K562 (cell line): ENCODE measurements around the gene SULT2B1. TPM values are rescaled to one million over a fixed set of nuclear protein-coding genes. Genes with fewer than 3 reads are reported as not detected.

ENCODE experiments used
- CBFA2T2 ChIP-seq: fragments of 450-650 bp; conservative IDR thresholded peaks from 2 replicates; pipeline ENCODE4 v1.6.1; 2017; ENCODE audit warnings: mild to moderate bottlenecking
- FOS ChIP-seq: IDR thresholded peaks from 3 replicates; pipeline ENCODE4 v1.6.1; 2011; ENCODE audit not compliant: insufficient read length; ENCODE audit errors: extremely low read depth
- FOXK2 ChIP-seq, 2 experiments: fragments of 450-650 bp; IDR thresholded peaks in 1 of 2; conservative IDR thresholded peaks in 1 of 2; 2 replicates each; pipeline ENCODE4 v1.6.1; 2016; ENCODE audit warnings: low read depth in 2 of 2, mild to moderate bottlenecking in 1 of 2
- JUND ChIP-seq, 2 experiments: IDR thresholded peaks; 2 replicates in 1 of 2; 3 replicates in 1 of 2; pipeline ENCODE4 v1.6.1; 2011; ENCODE audit warnings: borderline replicate concordance in 2 of 2, low read depth in 2 of 2, low read length in 2 of 2, improper control_type of control experiment in 1 of 2, missing biosample characterization in 1 of 2, missing genetic modification characterization in 1 of 2, missing genetic modification reagents in 1 of 2
- NFE2L1 ChIP-seq: fragments of 450-650 bp; IDR thresholded peaks from 2 replicates; pipeline ENCODE4 v1.6.1; 2016; ENCODE audit warnings: missing genetic modification characterization, low read depth, mild to moderate bottlenecking, missing compliant biosample characterization, moderate library complexity, borderline replicate concordance
- NR2F6 ChIP-seq: fragments of 450-650 bp; formaldehyde crosslinking; IDR thresholded peaks from 2 replicates; pipeline ENCODE4 v1.4.0; 2020; ENCODE audit warnings: mild to moderate bottlenecking
- NRF1 ChIP-seq, 2 experiments: fragments of 450-650 bp; IDR thresholded peaks in 1 of 2; conservative IDR thresholded peaks in 1 of 2; 2 replicates each; pipeline ENCODE4 v1.6.1; 2014; ENCODE audit warnings: mild to moderate bottlenecking in 2 of 2
- POLR2B ChIP-seq: fragments of 450-650 bp; IDR thresholded peaks from 2 replicates; pipeline ENCODE4 v1.6.1; 2018; ENCODE audit warnings: low read depth; ENCODE audit not compliant: partially characterized antibody
- RNF2 ChIP-seq: sonication (generic); IDR thresholded peaks from 2 replicates; pipeline ENCODE4 v1.6.1; 2016
- SAFB2 ChIP-seq: fragments of 200-400 bp; formaldehyde crosslinking; IDR thresholded peaks from 2 replicates; pipeline ENCODE4 v1.6.1; 2018; ENCODE audit warnings: borderline replicate concordance, low read length, low read depth, moderate library complexity; ENCODE audit not compliant: severe bottlenecking
- TRIM28 ChIP-seq: fragments of 450-650 bp; IDR thresholded peaks from 2 replicates; pipeline ENCODE4 v1.6.1; 2017
- ZC3H11A ChIP-seq: IDR thresholded peaks from 2 replicates; pipeline ENCODE4 v1.6.1; 2012; ENCODE audit warnings: low read depth, low read length, improper control_type of control experiment
- ZFP36 ChIP-seq: fragments of 150-350 bp; IDR thresholded peaks from 2 replicates; pipeline ENCODE4 v1.6.1; 2018; ENCODE audit warnings: low read length, low read depth; ENCODE audit not compliant: partially characterized antibody
- polyA plus RNA-seq, 8 experiments: library from polyadenylated mRNA; depleted of rRNA in 4 of 8; stranded (reverse) in 5 of 8; unstranded in 3 of 8; fragments of >200 nt; fragmentation: Nextera tagmentation in 2 of 8; fragmentation: Illumina TruSeq in 1 of 8; extraction: Ambion mirVana in 2 of 8; extraction: Trizol in 1 of 8; gene quantifications; 2 replicates each; pipeline versions ENCODE4 v1.2.1 to v1.2.3, GENCODE V29; 2011 to 2014; ENCODE audit warnings: inconsistent platforms in 1 of 8, missing spikeins in 1 of 8
- total RNA-seq, 7 experiments: library from RNA; depleted of rRNA in 6 of 7; stranded (reverse); fragments of >200 nt in 6 of 7; fragmentation: Illumina TruSeq in 2 of 7; extraction: Trizol in 2 of 7; gene quantifications; 2 replicates each; pipeline versions ENCODE4 v1.2.1 to v1.2.3, GENCODE V29; 2011 to 2021; ENCODE audit warnings: low replicate concordance in 1 of 7
- TF ChIP-seq, protein P1 (sequence below): sonication (generic); formaldehyde crosslinking; IDR thresholded peaks from 2 replicates; pipeline ENCODE4 v1.8.0; 2022; ENCODE audit warnings: missing genetic modification reagents, mild to moderate bottlenecking, moderate library complexity, borderline replicate concordance
- TF ChIP-seq, protein P2 (sequence below): sonication (generic); formaldehyde crosslinking; IDR thresholded peaks from 2 replicates; pipeline ENCODE4 v1.8.0; 2022; ENCODE audit warnings: mild to moderate bottlenecking, missing genetic modification reagents, borderline replicate concordance
- TF ChIP-seq, protein P3 (sequence below): fragments of 250-450 bp; sonication (Bioruptor Pico); IDR thresholded peaks from 2 replicates; pipeline ENCODE4 v1.4.0; 2020; ENCODE audit warnings: mild to moderate bottlenecking
- TF ChIP-seq, protein P4 (sequence below), 2 experiments: fragments of 450-650 bp; IDR thresholded peaks; 2 replicates each; pipeline ENCODE4 v1.6.1; 2018; ENCODE audit warnings: mild to moderate bottlenecking in 2 of 2, low read depth in 1 of 2; ENCODE audit not compliant: partially characterized antibody in 2 of 2

SULT2B1 gene
- total and polyA plus RNA-seq, 9 of the 15 experiments (the other 6 are each of a cell fraction or from before 2014, with no cell fraction given), result 0.09 to 0.62 (median 0.22) TPM; not detected in 2

DNA sequence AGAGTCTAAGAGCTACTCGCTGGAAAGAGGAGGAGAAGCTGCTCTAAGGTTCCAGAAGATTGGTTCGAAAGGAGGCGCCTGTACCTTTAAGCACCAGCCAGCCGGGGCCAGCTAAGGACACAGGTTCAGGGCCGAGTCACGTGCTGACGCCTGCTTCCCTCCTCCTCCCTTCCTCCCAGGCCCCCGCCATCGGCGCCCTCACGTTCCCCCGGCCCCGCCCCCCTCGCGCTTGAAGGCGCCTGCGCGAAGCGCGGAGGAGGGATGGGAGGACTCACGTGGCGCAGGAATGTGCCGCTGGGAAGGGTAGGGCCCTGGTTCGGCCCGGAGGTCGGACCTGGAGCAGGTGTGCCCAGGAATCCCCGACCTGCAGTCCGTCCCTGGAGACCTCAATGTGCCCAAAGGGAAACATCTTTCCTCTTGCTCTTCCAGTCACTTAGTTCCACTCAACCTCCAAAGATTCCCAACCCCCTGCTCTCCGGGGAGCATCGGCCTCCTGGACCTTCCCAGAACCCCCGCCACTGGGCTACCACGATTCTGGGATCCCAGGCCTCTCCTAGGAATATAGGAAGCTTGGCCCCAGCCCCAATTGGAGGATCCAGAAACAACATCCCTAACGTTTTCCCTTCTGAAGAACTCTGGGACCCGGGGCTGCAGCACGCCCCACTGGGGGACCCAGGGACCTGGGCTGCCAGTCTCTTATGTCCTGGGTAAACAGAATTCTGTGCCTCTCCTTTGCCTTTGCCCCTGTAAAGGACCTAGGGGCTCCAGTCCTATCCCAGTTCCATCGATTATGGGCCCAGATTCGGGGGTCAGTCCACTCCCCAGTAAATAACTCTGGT is 82.7 kb downstream of the SULT2B1 start (continued):
- TF ChIP-seq, protein P1, sequence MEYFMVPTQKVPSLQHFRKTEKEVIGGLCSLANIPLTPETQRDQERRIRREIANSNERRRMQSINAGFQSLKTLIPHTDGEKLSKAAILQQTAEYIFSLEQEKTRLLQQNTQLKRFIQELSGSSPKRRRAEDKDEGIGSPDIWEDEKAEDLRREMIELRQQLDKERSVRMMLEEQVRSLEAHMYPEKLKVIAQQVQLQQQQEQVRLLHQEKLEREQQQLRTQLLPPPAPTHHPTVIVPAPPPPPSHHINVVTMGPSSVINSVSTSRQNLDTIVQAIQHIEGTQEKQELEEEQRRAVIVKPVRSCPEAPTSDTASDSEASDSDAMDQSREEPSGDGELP (CRISPR knock-in tag), result peak; percentile 78
- TF ChIP-seq FOS (no peak), ZFP36 (peak; percentile 52), RNF2 (peak; percentile 93), TRIM28 (no peak), JUND (IDR thresholded peaks at IDR 0.05; ENCODE audit: borderline replicate concordance, low read depth, low read length) (peak; percentile 50; the same call in 1 of the 2 replicates), JUND (tag; IDR thresholded peaks at IDR 0.05; ENCODE audit: borderline replicate concordance, low read depth, low read length) (peak; percentile 33; the same call in 1 of the 3 replicates), FOXK2 (conservative IDR thresholded peaks at IDR 0.05 in 1 of 2, IDR thresholded peaks at IDR 0.05 in 1 of 2; ENCODE audit: low read depth in 2 of 2) (peak; percentile 39 to 80; a peak in 2 of 4 replicates), POLR2B (peak; percentile 46), NR2F6 (CRISPR knock-in tag) (0 out of 2 replicates have a peak, but pooled peaks have one; percentile 26), CBFA2T2 (peak; percentile 70), ZC3H11A (no peak), SAFB2 (no peak), NFE2L1 (no peak), NRF1 (conservative IDR thresholded peaks at IDR 0.05 in 1 of 2, IDR thresholded peaks at IDR 0.05 in 1 of 2) (peak; percentile 84 to 87)
- TF ChIP-seq, protein P2, sequence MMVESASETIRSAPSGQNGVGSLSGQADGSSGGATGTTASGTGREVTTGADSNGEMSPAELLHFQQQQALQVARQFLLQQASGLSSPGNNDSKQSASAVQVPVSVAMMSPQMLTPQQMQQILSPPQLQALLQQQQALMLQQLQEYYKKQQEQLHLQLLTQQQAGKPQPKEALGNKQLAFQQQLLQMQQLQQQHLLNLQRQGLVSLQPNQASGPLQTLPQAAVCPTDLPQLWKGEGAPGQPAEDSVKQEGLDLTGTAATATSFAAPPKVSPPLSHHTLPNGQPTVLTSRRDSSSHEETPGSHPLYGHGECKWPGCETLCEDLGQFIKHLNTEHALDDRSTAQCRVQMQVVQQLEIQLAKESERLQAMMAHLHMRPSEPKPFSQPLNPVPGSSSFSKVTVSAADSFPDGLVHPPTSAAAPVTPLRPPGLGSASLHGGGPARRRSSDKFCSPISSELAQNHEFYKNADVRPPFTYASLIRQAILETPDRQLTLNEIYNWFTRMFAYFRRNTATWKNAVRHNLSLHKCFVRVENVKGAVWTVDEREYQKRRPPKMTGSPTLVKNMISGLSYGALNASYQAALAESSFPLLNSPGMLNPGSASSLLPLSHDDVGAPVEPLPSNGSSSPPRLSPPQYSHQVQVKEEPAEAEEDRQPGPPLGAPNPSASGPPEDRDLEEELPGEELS (CRISPR knock-in tag), result no peak
- TF ChIP-seq, protein P3, sequence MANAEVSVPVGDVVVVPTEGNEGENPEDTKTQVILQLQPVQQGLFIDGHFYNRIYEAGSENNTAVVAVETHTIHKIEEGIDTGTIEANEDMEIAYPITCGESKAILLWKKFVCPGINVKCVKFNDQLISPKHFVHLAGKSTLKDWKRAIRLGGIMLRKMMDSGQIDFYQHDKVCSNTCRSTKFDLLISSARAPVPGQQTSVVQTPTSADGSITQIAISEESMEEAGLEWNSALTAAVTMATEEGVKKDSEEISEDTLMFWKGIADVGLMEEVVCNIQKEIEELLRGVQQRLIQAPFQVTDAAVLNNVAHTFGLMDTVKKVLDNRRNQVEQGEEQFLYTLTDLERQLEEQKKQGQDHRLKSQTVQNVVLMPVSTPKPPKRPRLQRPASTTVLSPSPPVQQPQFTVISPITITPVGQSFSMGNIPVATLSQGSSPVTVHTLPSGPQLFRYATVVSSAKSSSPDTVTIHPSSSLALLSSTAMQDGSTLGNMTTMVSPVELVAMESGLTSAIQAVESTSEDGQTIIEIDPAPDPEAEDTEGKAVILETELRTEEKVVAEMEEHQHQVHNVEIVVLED, result peak; percentile 70
- TF ChIP-seq, protein P4, sequence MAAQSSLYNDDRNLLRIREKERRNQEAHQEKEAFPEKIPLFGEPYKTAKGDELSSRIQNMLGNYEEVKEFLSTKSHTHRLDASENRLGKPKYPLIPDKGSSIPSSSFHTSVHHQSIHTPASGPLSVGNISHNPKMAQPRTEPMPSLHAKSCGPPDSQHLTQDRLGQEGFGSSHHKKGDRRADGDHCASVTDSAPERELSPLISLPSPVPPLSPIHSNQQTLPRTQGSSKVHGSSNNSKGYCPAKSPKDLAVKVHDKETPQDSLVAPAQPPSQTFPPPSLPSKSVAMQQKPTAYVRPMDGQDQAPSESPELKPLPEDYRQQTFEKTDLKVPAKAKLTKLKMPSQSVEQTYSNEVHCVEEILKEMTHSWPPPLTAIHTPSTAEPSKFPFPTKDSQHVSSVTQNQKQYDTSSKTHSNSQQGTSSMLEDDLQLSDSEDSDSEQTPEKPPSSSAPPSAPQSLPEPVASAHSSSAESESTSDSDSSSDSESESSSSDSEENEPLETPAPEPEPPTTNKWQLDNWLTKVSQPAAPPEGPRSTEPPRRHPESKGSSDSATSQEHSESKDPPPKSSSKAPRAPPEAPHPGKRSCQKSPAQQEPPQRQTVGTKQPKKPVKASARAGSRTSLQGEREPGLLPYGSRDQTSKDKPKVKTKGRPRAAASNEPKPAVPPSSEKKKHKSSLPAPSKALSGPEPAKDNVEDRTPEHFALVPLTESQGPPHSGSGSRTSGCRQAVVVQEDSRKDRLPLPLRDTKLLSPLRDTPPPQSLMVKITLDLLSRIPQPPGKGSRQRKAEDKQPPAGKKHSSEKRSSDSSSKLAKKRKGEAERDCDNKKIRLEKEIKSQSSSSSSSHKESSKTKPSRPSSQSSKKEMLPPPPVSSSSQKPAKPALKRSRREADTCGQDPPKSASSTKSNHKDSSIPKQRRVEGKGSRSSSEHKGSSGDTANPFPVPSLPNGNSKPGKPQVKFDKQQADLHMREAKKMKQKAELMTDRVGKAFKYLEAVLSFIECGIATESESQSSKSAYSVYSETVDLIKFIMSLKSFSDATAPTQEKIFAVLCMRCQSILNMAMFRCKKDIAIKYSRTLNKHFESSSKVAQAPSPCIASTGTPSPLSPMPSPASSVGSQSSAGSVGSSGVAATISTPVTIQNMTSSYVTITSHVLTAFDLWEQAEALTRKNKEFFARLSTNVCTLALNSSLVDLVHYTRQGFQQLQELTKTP (IDR thresholded peaks at IDR 0.05; ENCODE audit: low read depth in 1 of 2, partially characterized antibody in 2 of 2), result peak; percentile 13 to 36
